Endodermal cell (in vitro differentiated cells): Measurements from ENCODE around the gene PPDPF. TPM values are rescaled to one million over a fixed set of nuclear protein-coding genes. Genes with fewer than 3 reads are reported as not detected.

Experiments used
- DNase-seq: peaks from one replicate; pipeline ENCODE4 v3.0.0-alpha.2; 2017
- H3K27ac ChIP-seq: 2 replicates; pipeline ENCODE4 v1.5.1; 2013; ENCODE audit warnings: mild to moderate bottlenecking, low read depth, low read length, moderate library complexity
- H3K27me3 ChIP-seq: 2 replicates; pipeline ENCODE4 v1.6.1; 2013; ENCODE audit warnings: mild to moderate bottlenecking, low read length, moderate library complexity; ENCODE audit not compliant: insufficient read depth, control insufficient read depth, poor library complexity, severe bottlenecking
- H3K36me3 ChIP-seq: 2 replicates; pipeline ENCODE4 v1.7.0; 2013; ENCODE audit warnings: mild to moderate bottlenecking, low read length, moderate library complexity; ENCODE audit not compliant: control insufficient read depth, insufficient read depth
- H3K4me1 ChIP-seq: one replicate; pipeline ENCODE4 v1.7.0; 2013; ENCODE audit warnings: low read length; ENCODE audit not compliant: control insufficient read depth, insufficient read depth
- H3K4me3 ChIP-seq: 2 replicates; pipeline ENCODE4 v1.5.1; 2013; ENCODE audit warnings: mild to moderate bottlenecking, low read length, moderate library complexity
- H3K9ac ChIP-seq: 2 replicates; pipeline ENCODE4 v1.6.1; 2013; ENCODE audit warnings: mild to moderate bottlenecking, low read length, moderate library complexity; ENCODE audit not compliant: poor library complexity, severe bottlenecking; ENCODE audit errors: extremely low read depth
- H3K9me3 ChIP-seq: 2 replicates; pipeline ENCODE4 v1.6.1; 2013; ENCODE audit warnings: mild to moderate bottlenecking, low read length, moderate library complexity; ENCODE audit not compliant: control insufficient read depth
- H3K27ac Mint-ChIP-seq: 2 replicates; pipeline ENCODE4 v1.8.0; 2020; ENCODE audit warnings: mixed read lengths
- H3K27me3 Mint-ChIP-seq: 2 replicates; pipeline ENCODE4 v1.8.0; 2021; ENCODE audit warnings: mild to moderate bottlenecking, mixed read lengths; ENCODE audit not compliant: insufficient read depth
- H3K36me3 Mint-ChIP-seq: 2 replicates; pipeline ENCODE4 v1.8.0; 2020; ENCODE audit warnings: low read depth, mixed read lengths
- H3K4me1 Mint-ChIP-seq: 2 replicates; pipeline ENCODE4 v1.8.0; 2020; ENCODE audit warnings: mixed read lengths
- H3K4me3 Mint-ChIP-seq: 2 replicates; pipeline ENCODE4 v1.8.0; 2020; ENCODE audit warnings: mild to moderate bottlenecking, moderate library complexity, mixed read lengths
- H3K9me3 Mint-ChIP-seq: 2 replicates; pipeline ENCODE4 v1.8.0; 2020; ENCODE audit warnings: mild to moderate bottlenecking, mixed read lengths
- CTCF ChIP-seq: fragments of 200-600 bp; sonication (generic); conservative IDR thresholded peaks from 2 replicates; pipeline ENCODE4 v1.5.0; 2021; ENCODE audit warnings: antibody characterized with exemption, mild to moderate bottlenecking
- WGBS, 2 experiments: methylation state at CpG; one replicate each; pipeline versions ENCODE4 v1.1.5 to v1.1.7; 2013; ENCODE audit warnings: missing lambda C conversion rate in 2 of 2, mixed read lengths in 1 of 2; ENCODE audit not compliant: insufficient coverage in 1 of 2, insufficient read length in 1 of 2; 5-methylcytosine and 5-hydroxymethylcytosine counted together
- total RNA-seq, 2 donors: library from RNA; stranded (reverse); fragmentation: NEBNext Ultra II Directional in 1 of 2; extraction: Animal tissue kit (Norgen Biotek cat#: 25700) in 1 of 2; gene quantifications; 2 replicates in 1 of 2; 3 replicates in 1 of 2; pipeline ENCODE4 v1.2.1, GENCODE V29; 2021

The PPDPF gene
- total RNA-seq, 2 donors from 2014 or later = 247 to 296 TPM

- no peak overlapping the region for H3K27ac ChIP-seq
- peak overlapping the region; percentile 16 for H3K27ac Mint-ChIP-seq
- H3K9me3 ChIP-seq = no peaks in the 10 kb centered on the region
Measured at GRCh38 chr20:63551068-63551467, 30.5 kb downstream of the PPDPF start.

GRCh38 chr20:63552481-63553249 is 32.1 kb downstream of the PPDPF start:
- Histone ChIP-seq H3K36me3 (no peaks in the 10 kb centered on the region), H3K27ac (no peak overlapping the region), H3K27me3 (no peaks in the 10 kb centered on the region), H3K4me1 (no peaks in the 10 kb centered on the region), H3K9ac (no peak overlapping the region), H3K4me3 (no peak overlapping the region), H3K9me3 (no peaks in the 10 kb centered on the region)
- Mint-ChIP-seq H3K27me3 (no peaks in the 10 kb centered on the region), H3K4me3 (peak overlapping the region; percentile 63), H3K36me3 (no peaks in the 10 kb centered on the region), H3K27ac (peak overlapping the region; percentile 75), H3K9me3 (no peaks in the 10 kb centered on the region), H3K4me1 (no peaks in the 10 kb centered on the region)
- no peak for TF ChIP-seq CTCF
- WGBS, 2 experiments = 30 to 60% methylated on average over 3 to 14 of the region's 15 CpGs
- peak; percentile 71 for DNase-seq

More at GRCh38 chr20:63551068-63551467, 30.5 kb downstream of the PPDPF start:
- Mint-ChIP-seq H3K9me3 (no peaks in the 10 kb centered on the region), H3K4me3 (no peak overlapping the region), H3K36me3 (no peaks in the 10 kb centered on the region), H3K4me1 (no peaks in the 10 kb centered on the region), H3K27me3 (no peaks in the 10 kb centered on the region)
- Histone ChIP-seq H3K36me3 (no peaks in the 10 kb centered on the region), H3K4me3 (no peak overlapping the region), H3K4me1 (no peaks in the 10 kb centered on the region), H3K9ac (no peak overlapping the region), H3K27me3 (no peaks in the 10 kb centered on the region)
- WGBS, 2 experiments = 74 to 85% methylated on average over 8 to 9 of the region's 9 CpGs
- DNase-seq = no peak
- TF ChIP-seq CTCF = no peak

DNA sequence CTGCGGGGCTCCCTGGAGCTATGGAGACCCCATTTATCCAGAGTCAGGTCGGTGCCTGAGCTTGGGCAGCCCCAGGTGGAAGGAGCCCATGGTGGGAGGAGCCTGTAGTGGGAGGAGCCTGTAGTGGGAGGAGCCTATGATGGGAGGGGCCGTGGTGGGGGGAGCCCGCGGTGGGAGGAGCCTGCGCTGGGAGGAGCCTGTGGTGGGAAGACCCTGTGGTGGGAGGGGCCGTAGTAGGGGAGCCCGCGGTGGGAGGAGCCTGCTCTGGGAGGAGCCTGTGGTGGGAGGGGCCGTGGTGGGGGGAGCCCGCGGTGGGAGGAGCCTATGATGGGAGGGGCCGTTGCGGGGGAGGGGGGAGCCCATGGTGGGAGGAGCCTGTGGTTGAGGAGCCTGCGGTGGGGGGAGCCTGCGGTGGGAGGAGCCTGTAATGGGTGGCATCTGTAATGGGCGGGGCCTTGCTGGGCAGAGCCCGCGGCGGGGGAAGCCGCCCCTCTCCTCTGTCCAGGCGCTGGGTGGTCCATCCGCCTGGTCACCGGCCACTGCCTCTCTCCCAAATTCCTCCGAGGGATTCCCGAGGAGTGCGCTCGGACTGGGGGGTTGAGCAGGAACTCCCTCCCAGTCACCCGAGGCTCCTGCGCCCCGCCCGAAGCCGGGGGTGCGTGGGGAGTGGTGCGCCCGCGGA is 32.8 kb downstream of the PPDPF start:
- Histone ChIP-seq H3K4me3 (peak overlapping the region; percentile 77), H3K27me3 (no peaks in the 10 kb centered on the region), H3K9me3 (no peaks in the 10 kb centered on the region), H3K9ac (peak overlapping the region; percentile 34), H3K27ac (peak overlapping the region; percentile 72), H3K36me3 (no peaks in the 10 kb centered on the region), H3K4me1 (no peaks in the 10 kb centered on the region)
- peak; percentile 99 for DNase-seq
- Mint-ChIP-seq H3K9me3 (no peaks in the 10 kb centered on the region), H3K27ac (no peak overlapping the region), H3K27me3 (no peaks in the 10 kb centered on the region), H3K4me1 (no peaks in the 10 kb centered on the region), H3K36me3 (no peaks in the 10 kb centered on the region), H3K4me3 (peak overlapping the region; percentile 63)
- 3 to 5% methylated on average over 13 to 34 of the region's 37 CpGs for WGBS, 2 experiments
- no peak for TF ChIP-seq CTCF
